ENCODE measurements around the gene GNG10. TPM values are rescaled to one million over a fixed set of nuclear protein-coding genes. Genes with fewer than 3 reads are reported as not detected.

GNG10 gene
- total and polyA plus RNA-seq, 2 experiments from 2014 or later, result 23.4 to 59.9 TPM

- no peak overlapping the region for H3K27ac ChIP-seq
- no peak for TF ChIP-seq CTCF (IDR thresholded peaks at IDR 0.05; ENCODE audit: low read depth, low read length)
- H3K36me3 ChIP-seq, result no peaks in the 10 kb centered on the region
- peaks cover 33% of the 10 kb centered on the region for H3K4me1 ChIP-seq (ENCODE audit: low read depth)
- DNase-seq (ENCODE audit: low read depth in 1 of 2, low spot score in 1 of 2), result no peak
- peaks cover 2% of the 10 kb centered on the region for H3K27me3 ChIP-seq
- peak overlapping the region; percentile 82 for H3K4me3 ChIP-seq
- H3K9me3 ChIP-seq (ENCODE audit: low read depth), result no peaks in the 10 kb centered on the region
Observed at GRCh38 chr9:111632060-111632459, 29.3 kb upstream of the GNG10 start.

GRCh38 chr9:111632695-111633388 is 28.6 kb upstream of the GNG10 start:
- Histone ChIP-seq H3K36me3 (no peaks in the 10 kb centered on the region), H3K9me3 (ENCODE audit: low read depth) (no peaks in the 10 kb centered on the region), H3K4me1 (ENCODE audit: low read depth) (peaks cover 33% of the 10 kb centered on the region), H3K27ac (no peak overlapping the region), H3K4me3 (peak overlapping the region; percentile 82), H3K27me3 (peaks cover 8% of the 10 kb centered on the region)
- TF ChIP-seq CTCF (IDR thresholded peaks at IDR 0.05; ENCODE audit: low read depth, low read length), result no peak
- no peak for DNase-seq (ENCODE audit: low read depth in 1 of 2, low spot score in 1 of 2)

- DNase-seq (ENCODE audit: low read depth in 1 of 2, low spot score in 1 of 2), result no peak
- no peak for TF ChIP-seq CTCF (IDR thresholded peaks at IDR 0.05; ENCODE audit: low read depth, low read length)
- Histone ChIP-seq H3K4me3 (no peak overlapping the region), H3K27me3 (peaks cover 8% of the 10 kb centered on the region), H3K36me3 (no peaks in the 10 kb centered on the region), H3K27ac (no peak overlapping the region), H3K4me1 (ENCODE audit: low read depth) (peaks cover 33% of the 10 kb centered on the region), H3K9me3 (ENCODE audit: low read depth) (no peaks in the 10 kb centered on the region)
Observed at GRCh38 chr9:111633389-111633736, 28.0 kb upstream of the GNG10 start.

- Histone ChIP-seq H3K27me3 (peaks cover 8% of the 10 kb centered on the region), H3K4me1 (ENCODE audit: low read depth) (peaks cover 33% of the 10 kb centered on the region), H3K27ac (no peak overlapping the region), H3K4me3 (no peak overlapping the region), H3K9me3 (ENCODE audit: low read depth) (no peaks in the 10 kb centered on the region), H3K36me3 (no peaks in the 10 kb centered on the region)
- DNase-seq (ENCODE audit: low read depth in 1 of 2, low spot score in 1 of 2), result no peak
- TF ChIP-seq CTCF (IDR thresholded peaks at IDR 0.05; ENCODE audit: low read depth, low read length), result no peak
Observed at GRCh38 chr9:111634860-111635259, 26.5 kb upstream of the GNG10 start.

GRCh38 chr9:111637421-111637950 is 23.9 kb upstream of the GNG10 start:
- Histone ChIP-seq H3K9me3 (ENCODE audit: low read depth) (no peaks in the 10 kb centered on the region), H3K27ac (no peak overlapping the region), H3K4me1 (ENCODE audit: low read depth) (peaks cover 28% of the 10 kb centered on the region), H3K27me3 (peaks cover 8% of the 10 kb centered on the region), H3K4me3 (no peak overlapping the region), H3K36me3 (no peaks in the 10 kb centered on the region)
- no peak for DNase-seq (ENCODE audit: low read depth in 1 of 2, low spot score in 1 of 2)
- TF ChIP-seq CTCF (IDR thresholded peaks at IDR 0.05; ENCODE audit: low read depth, low read length), result no peak

Data from cardiac muscle cell (in vitro differentiated cells and primary cell).